IMR-90 (cell line): ENCODE data around the gene MYH9.
A peak's percentile ranks its signal among the peaks of the same experiment; 100 is the strongest.

Experiments
- CEBPB ChIP-seq: IDR thresholded peaks from 2 replicates; pipeline ENCODE4 v1.6.1; 2012; ENCODE audit warnings: low read depth, low read length, improper control_type of control experiment
- ELK1 ChIP-seq: fragments of 150-350 bp; IDR thresholded peaks from 2 replicates; pipeline ENCODE4 v1.6.1; 2016; ENCODE audit warnings: low read depth, mild to moderate bottlenecking, low read length, moderate library complexity, borderline replicate concordance
- MAFK ChIP-seq: IDR thresholded peaks from 2 replicates; pipeline ENCODE4 v1.6.1; 2012; ENCODE audit warnings: low read depth, low read length, improper control_type of control experiment
- MAZ ChIP-seq: IDR thresholded peaks from 2 replicates; pipeline ENCODE4 v1.6.1; 2012; ENCODE audit warnings: low read depth, mild to moderate bottlenecking, low read length, improper control_type of control experiment, moderate library complexity, borderline replicate concordance
- MXI1 ChIP-seq: IDR thresholded peaks from 2 replicates; pipeline ENCODE4 v1.6.1; 2012; ENCODE audit warnings: low read depth, mild to moderate bottlenecking, low read length, moderate library complexity, borderline replicate concordance
- POLR2A ChIP-seq: IDR thresholded peaks from 2 replicates; pipeline ENCODE4 v1.6.1; 2012; ENCODE audit warnings: mild to moderate bottlenecking, low read depth, low read length
- RAD21 ChIP-seq: IDR thresholded peaks from 2 replicates; pipeline ENCODE4 v1.6.1; 2012; ENCODE audit warnings: low read length, improper control_type of control experiment
- RCOR1 ChIP-seq: IDR thresholded peaks from 2 replicates; pipeline ENCODE4 v1.6.1; 2012; ENCODE audit warnings: mild to moderate bottlenecking, low read length, improper control_type of control experiment; ENCODE audit not compliant: insufficient replicate concordance
- RFX5 ChIP-seq: IDR thresholded peaks from 2 replicates; pipeline ENCODE4 v1.8.0; 2012; ENCODE audit warnings: low read depth, mild to moderate bottlenecking, low read length, moderate library complexity
- SMC3 ChIP-seq: fragments of 150-350 bp; IDR thresholded peaks from 2 replicates; pipeline ENCODE4 v1.6.1; 2016; ENCODE audit warnings: low read depth, mild to moderate bottlenecking, antibody characterized with exemption, low read length, moderate library complexity
- USF2 ChIP-seq: fragments of 150-350 bp; IDR thresholded peaks from 2 replicates; pipeline ENCODE4 v1.6.1; 2017; ENCODE audit warnings: mild to moderate bottlenecking, antibody characterized with exemption, low read length, low read depth
- TF ChIP-seq, protein P1 (sequence below): conservative IDR thresholded peaks from 2 replicates; pipeline ENCODE4 v1.5.1; 2012; ENCODE audit warnings: mild to moderate bottlenecking, low read depth, low read length, improper control_type of control experiment

DNA sequence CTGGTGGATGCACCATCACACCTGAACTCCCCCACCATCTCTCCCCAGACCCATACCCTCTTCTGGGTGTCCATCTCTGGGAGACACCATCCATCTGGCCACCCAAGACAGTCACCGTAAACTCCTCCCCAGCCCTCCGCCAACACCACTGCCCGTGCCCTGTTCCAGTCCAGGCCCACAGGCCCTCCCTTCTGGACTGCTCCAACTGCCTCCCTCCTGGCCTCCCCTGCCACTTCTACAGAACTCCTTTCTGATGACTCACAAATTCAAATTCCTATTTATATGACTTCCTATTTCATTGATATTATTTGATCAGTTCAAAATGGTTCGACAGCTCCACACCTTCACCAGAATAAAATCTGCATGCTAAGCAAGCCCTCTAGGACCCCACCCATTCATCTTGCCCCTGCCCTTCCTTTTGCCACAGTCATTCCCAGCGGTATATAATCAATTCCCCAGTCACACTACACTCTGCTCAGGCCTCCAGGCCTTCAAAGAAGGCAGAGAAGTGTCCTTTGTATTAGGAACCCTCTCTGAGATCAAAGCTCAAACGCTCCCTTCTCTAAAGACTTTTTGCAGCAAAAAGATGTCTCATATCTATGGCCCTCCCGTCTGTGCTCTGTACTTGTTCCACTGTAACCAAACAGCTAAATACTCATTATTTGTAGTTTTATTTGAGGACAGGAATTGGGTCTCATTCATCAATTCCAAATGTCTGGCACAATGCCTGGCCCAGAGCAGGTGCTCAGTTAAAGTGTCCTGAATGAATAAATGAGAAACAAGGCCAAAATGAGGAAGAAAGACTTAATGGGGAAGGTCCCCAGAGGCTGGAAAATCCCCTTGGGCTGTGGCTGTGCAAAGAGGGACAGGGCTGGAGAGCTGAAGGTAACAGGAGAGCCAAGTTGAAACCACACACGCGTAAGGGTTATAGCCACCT lies 29.0 kb downstream of the MYH9 start:
- TF ChIP-seq POLR2A = no peak
- TF ChIP-seq, protein P1, sequence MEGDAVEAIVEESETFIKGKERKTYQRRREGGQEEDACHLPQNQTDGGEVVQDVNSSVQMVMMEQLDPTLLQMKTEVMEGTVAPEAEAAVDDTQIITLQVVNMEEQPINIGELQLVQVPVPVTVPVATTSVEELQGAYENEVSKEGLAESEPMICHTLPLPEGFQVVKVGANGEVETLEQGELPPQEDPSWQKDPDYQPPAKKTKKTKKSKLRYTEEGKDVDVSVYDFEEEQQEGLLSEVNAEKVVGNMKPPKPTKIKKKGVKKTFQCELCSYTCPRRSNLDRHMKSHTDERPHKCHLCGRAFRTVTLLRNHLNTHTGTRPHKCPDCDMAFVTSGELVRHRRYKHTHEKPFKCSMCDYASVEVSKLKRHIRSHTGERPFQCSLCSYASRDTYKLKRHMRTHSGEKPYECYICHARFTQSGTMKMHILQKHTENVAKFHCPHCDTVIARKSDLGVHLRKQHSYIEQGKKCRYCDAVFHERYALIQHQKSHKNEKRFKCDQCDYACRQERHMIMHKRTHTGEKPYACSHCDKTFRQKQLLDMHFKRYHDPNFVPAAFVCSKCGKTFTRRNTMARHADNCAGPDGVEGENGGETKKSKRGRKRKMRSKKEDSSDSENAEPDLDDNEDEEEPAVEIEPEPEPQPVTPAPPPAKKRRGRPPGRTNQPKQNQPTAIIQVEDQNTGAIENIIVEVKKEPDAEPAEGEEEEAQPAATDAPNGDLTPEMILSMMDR = no peak
- no peak for TF ChIP-seq SMC3
- no peak for TF ChIP-seq CEBPB
- no peak for TF ChIP-seq RFX5
- TF ChIP-seq RCOR1 = no peak
- no peak for TF ChIP-seq ELK1
- TF ChIP-seq USF2 = no peak
- no peak for TF ChIP-seq RAD21
- TF ChIP-seq MXI1 = no peak
- peak; percentile 30; the same call in 1 of the 2 replicates for TF ChIP-seq MAZ
- TF ChIP-seq MAFK = no peak
